HepG2 (cell line): Measurements from ENCODE around the gene TIRAP. TPM values are rescaled to one million over a fixed set of nuclear protein-coding genes. Genes with fewer than 3 reads are reported as not detected.

ENCODE experiments used
- ADNP ChIP-seq: sonication (generic); formaldehyde crosslinking; IDR thresholded peaks from 2 replicates; pipeline ENCODE4 v1.4.0; 2020; ENCODE audit warnings: missing genetic modification reagents
- GFI1 ChIP-seq: sonication (generic); formaldehyde crosslinking; IDR thresholded peaks from 2 replicates; pipeline ENCODE4 v1.5.0; 2020; ENCODE audit warnings: missing genetic modification reagents, mild to moderate bottlenecking, borderline replicate concordance
- KDM5A ChIP-seq: fragments of 200-600 bp; sonication (generic); IDR thresholded peaks from 2 replicates; pipeline ENCODE4 v1.7.0; 2018; ENCODE audit warnings: antibody characterized with exemption, mild to moderate bottlenecking, low read length, borderline replicate concordance
- KMT2A ChIP-seq: sonication (generic); formaldehyde crosslinking; IDR thresholded peaks from 2 replicates; pipeline ENCODE4 v1.4.0; 2020; ENCODE audit warnings: missing genetic modification reagents
- NRL ChIP-seq: sonication (generic); formaldehyde crosslinking; IDR thresholded peaks from 2 replicates; pipeline ENCODE4 v1.5.0; 2020; ENCODE audit warnings: missing genetic modification reagents, mild to moderate bottlenecking, moderate library complexity, borderline replicate concordance
- RAD51 ChIP-seq: fragments of 450-650 bp; IDR thresholded peaks from 2 replicates; pipeline ENCODE4 v1.6.1; 2016; ENCODE audit warnings: borderline replicate concordance
- SMARCC2 ChIP-seq: fragments of 450-650 bp; IDR thresholded peaks from 2 replicates; pipeline ENCODE4 v1.6.1; 2017; ENCODE audit warnings: antibody characterized with exemption, mild to moderate bottlenecking
- SMC3 ChIP-seq: IDR thresholded peaks from 2 replicates; pipeline ENCODE4 v1.6.1; 2011; ENCODE audit warnings: low read length, improper control_type of control experiment
- SMYD3 ChIP-seq: sonication (generic); formaldehyde crosslinking; IDR thresholded peaks from 2 replicates; pipeline ENCODE4 v1.8.1; 2023; ENCODE audit warnings: mild to moderate bottlenecking, missing genetic modification reagents
- SOX5 ChIP-seq: IDR thresholded peaks from 2 replicates; pipeline ENCODE4 v1.6.1; 2016; ENCODE audit warnings: borderline replicate concordance
- ZNF253 ChIP-seq: sonication (generic); formaldehyde crosslinking; IDR thresholded peaks from 2 replicates; pipeline ENCODE4 v1.8.0; 2022; ENCODE audit warnings: mild to moderate bottlenecking, missing genetic modification reagents, borderline replicate concordance
- ZNF260 ChIP-seq: sonication (generic); formaldehyde crosslinking; IDR thresholded peaks from 2 replicates; pipeline ENCODE4 v1.4.0; 2020; ENCODE audit warnings: missing genetic modification reagents, low read depth, mild to moderate bottlenecking, borderline replicate concordance
- ZSCAN31 ChIP-seq: sonication (generic); formaldehyde crosslinking; IDR thresholded peaks from 2 replicates; pipeline ENCODE4 v1.5.0; 2020; ENCODE audit warnings: low read depth, mild to moderate bottlenecking, missing genetic modification reagents
- polyA plus RNA-seq, 8 experiments: library from polyadenylated mRNA; depleted of rRNA in 3 of 8; stranded (reverse) in 7 of 8; unstranded in 1 of 8; fragments of >200 nt; fragmentation: Illumina TruSeq in 4 of 8; extraction: Trizol in 4 of 8; gene quantifications; 2 replicates each; pipeline versions ENCODE4 v1.2.1 to v1.2.3, GENCODE V29; 2011 to 2016; ENCODE audit warnings: low read depth in 4 of 8, missing spikeins in 1 of 8, mixed read lengths in 1 of 8; ENCODE audit not compliant: insufficient read depth in 1 of 8
- total RNA-seq, 5 experiments: library from RNA; depleted of rRNA; stranded (reverse); fragments of >200 nt; fragmentation: Illumina TruSeq; extraction: Trizol; gene quantifications; 2 replicates each; pipeline ENCODE4 v1.2.3, GENCODE V29; 2016; ENCODE audit warnings: low read depth in 1 of 5
- TF ChIP-seq, protein P1 (sequence below): sonication (generic); formaldehyde crosslinking; conservative IDR thresholded peaks from 2 replicates; pipeline ENCODE4 v1.8.0; 2022; ENCODE audit warnings: mild to moderate bottlenecking, moderate library complexity, missing genetic modification reagents
- TF ChIP-seq, protein P2 (sequence below): sonication (generic); formaldehyde crosslinking; conservative IDR thresholded peaks from 2 replicates; pipeline ENCODE4 v1.4.0; 2020; ENCODE audit warnings: missing genetic modification reagents
- TF ChIP-seq, protein P3 (sequence below): sonication (generic); formaldehyde crosslinking; IDR thresholded peaks from 2 replicates; pipeline ENCODE4 v1.4.0; 2020; ENCODE audit warnings: mild to moderate bottlenecking, missing genetic modification reagents
- TF ChIP-seq, protein P4 (sequence below): sonication (generic); formaldehyde crosslinking; IDR thresholded peaks from 2 replicates; pipeline ENCODE4 v1.4.0; 2020; ENCODE audit warnings: low read depth, mild to moderate bottlenecking, missing genetic modification reagents
- TF ChIP-seq, protein P5 (sequence below): sonication (generic); formaldehyde crosslinking; IDR thresholded peaks from 2 replicates; pipeline ENCODE4 v1.8.1; 2022; ENCODE audit warnings: mild to moderate bottlenecking, missing genetic modification reagents
- TF ChIP-seq, protein P6 (sequence below): sonication (generic); formaldehyde crosslinking; IDR thresholded peaks from 2 replicates; pipeline ENCODE4 v1.5.0; 2020; ENCODE audit warnings: mild to moderate bottlenecking, low read depth, missing genetic modification reagents, borderline replicate concordance

Gene TIRAP
- total and polyA plus RNA-seq, 2 of the 13 experiments (the other 11 are each of a cell fraction or from before 2014, with no cell fraction given): 5.4 to 5.7 TPM

DNA sequence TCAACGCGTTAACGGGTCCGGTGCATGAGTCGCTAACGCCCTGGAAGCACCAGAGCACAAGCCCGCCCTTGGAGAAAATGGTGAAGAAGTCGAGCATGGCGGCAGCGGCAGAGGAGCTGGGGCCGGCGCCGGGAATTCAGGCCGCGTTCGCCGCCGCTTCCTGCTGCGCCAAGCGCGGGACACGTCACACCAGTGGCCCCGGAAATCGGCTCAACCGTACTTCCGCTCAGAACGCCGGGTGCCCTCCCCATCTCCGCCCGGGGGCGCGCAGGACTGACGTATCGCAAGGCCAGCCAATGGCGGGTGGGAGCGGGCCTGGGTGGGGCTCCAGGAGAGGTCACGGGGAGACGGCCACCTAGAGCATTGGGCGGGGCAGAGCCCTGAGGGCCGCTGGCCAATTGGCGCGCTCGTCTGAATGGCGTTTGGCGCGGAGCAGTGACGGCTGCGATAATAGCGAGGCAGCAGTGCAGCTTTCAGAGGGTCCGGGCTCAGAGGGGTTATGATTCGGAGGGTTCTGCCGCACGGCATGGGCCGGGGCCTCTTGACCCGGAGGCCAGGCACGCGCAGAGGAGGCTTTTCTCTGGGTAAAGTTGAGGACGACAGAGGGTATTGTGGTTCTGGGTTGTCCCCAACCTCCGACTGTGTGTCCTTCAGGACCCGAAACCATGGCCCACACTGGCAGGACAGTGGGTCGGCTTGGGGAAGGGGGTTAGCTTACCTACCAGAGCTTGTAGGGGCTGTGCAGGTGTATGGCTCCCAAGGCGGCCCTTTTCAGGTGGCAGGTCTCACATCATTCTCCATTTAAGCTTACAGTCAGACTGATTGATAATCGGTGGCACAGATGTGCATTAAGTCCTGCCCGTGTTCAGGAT lies 13.9 kb upstream of the TIRAP start, which contains the start of the genes FOXRED1 and SRPRA (continued):
- TF ChIP-seq ADNP (no peak), SMARCC2 (no peak), ZNF253 (CRISPR knock-in tag) (no peak; the same call in 1 of the 2 replicates), SMC3 (no peak), SMYD3 (no peak), GFI1 (peak; percentile 21; the same call in 1 of the 2 replicates), KDM5A (peak; percentile 97), ZSCAN31 (peak; percentile 61), RAD51 (peak; percentile 62), ZNF260 (CRISPR knock-in tag) (no peak), SOX5 (CRISPR knock-in tag) (0 out of 2 replicates have a peak, but pooled peaks have one; percentile 29), NRL (peak; percentile 66; the same call in 1 of the 2 replicates), KMT2A (CRISPR knock-in tag) (peak; percentile 90; the same call in 1 of the 2 replicates)
- TF ChIP-seq, protein P1, sequence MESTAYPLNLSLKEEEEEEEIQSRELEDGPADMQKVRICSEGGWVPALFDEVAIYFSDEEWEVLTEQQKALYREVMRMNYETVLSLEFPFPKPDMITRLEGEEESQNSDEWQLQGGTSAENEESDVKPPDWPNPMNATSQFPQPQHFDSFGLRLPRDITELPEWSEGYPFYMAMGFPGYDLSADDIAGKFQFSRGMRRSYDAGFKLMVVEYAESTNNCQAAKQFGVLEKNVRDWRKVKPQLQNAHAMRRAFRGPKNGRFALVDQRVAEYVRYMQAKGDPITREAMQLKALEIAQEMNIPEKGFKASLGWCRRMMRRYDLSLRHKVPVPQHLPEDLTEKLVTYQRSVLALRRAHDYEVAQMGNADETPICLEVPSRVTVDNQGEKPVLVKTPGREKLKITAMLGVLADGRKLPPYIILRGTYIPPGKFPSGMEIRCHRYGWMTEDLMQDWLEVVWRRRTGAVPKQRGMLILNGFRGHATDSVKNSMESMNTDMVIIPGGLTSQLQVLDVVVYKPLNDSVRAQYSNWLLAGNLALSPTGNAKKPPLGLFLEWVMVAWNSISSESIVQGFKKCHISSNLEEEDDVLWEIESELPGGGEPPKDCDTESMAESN (CRISPR knock-in tag): peak; percentile 92
- TF ChIP-seq, protein P2, sequence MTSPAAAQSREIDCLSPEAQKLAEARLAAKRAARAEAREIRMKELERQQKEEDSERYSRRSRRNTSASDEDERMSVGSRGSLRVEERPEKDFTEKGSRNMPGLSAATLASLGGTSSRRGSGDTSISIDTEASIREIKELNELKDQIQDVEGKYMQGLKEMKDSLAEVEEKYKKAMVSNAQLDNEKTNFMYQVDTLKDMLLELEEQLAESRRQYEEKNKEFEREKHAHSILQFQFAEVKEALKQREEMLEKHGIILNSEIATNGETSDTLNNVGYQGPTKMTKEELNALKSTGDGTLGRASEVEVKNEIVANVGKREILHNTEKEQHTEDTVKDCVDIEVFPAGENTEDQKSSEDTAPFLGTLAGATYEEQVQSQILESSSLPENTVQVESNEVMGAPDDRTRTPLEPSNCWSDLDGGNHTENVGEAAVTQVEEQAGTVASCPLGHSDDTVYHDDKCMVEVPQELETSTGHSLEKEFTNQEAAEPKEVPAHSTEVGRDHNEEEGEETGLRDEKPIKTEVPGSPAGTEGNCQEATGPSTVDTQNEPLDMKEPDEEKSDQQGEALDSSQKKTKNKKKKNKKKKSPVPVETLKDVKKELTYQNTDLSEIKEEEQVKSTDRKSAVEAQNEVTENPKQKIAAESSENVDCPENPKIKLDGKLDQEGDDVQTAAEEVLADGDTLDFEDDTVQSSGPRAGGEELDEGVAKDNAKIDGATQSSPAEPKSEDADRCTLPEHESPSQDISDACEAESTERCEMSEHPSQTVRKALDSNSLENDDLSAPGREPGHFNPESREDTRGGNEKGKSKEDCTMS: no peak
- TF ChIP-seq, protein P3, sequence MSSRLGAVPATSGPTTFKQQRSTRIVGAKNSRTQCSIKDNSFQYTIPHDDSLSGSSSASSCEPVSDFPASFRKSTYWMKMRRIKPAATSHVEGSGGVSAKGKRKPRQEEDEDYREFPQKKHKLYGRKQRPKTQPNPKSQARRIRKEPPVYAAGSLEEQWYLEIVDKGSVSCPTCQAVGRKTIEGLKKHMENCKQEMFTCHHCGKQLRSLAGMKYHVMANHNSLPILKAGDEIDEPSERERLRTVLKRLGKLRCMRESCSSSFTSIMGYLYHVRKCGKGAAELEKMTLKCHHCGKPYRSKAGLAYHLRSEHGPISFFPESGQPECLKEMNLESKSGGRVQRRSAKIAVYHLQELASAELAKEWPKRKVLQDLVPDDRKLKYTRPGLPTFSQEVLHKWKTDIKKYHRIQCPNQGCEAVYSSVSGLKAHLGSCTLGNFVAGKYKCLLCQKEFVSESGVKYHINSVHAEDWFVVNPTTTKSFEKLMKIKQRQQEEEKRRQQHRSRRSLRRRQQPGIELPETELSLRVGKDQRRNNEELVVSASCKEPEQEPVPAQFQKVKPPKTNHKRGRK: no peak
- TF ChIP-seq, protein P4, sequence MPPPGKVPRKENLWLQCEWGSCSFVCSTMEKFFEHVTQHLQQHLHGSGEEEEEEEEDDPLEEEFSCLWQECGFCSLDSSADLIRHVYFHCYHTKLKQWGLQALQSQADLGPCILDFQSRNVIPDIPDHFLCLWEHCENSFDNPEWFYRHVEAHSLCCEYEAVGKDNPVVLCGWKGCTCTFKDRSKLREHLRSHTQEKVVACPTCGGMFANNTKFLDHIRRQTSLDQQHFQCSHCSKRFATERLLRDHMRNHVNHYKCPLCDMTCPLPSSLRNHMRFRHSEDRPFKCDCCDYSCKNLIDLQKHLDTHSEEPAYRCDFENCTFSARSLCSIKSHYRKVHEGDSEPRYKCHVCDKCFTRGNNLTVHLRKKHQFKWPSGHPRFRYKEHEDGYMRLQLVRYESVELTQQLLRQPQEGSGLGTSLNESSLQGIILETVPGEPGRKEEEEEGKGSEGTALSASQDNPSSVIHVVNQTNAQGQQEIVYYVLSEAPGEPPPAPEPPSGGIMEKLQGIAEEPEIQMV (CRISPR knock-in tag): 0 out of 2 replicates have a peak, but pooled peaks have one; percentile 36
- TF ChIP-seq, protein P5, sequence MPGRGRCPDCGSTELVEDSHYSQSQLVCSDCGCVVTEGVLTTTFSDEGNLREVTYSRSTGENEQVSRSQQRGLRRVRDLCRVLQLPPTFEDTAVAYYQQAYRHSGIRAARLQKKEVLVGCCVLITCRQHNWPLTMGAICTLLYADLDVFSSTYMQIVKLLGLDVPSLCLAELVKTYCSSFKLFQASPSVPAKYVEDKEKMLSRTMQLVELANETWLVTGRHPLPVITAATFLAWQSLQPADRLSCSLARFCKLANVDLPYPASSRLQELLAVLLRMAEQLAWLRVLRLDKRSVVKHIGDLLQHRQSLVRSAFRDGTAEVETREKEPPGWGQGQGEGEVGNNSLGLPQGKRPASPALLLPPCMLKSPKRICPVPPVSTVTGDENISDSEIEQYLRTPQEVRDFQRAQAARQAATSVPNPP: 0 out of 2 replicates have a peak, but pooled peaks have one; percentile 35
- TF ChIP-seq, protein P6, sequence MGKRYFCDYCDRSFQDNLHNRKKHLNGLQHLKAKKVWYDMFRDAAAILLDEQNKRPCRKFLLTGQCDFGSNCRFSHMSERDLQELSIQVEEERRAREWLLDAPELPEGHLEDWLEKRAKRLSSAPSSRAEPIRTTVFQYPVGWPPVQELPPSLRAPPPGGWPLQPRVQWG: no peak
